Testis (tissue), 3 donors: ENCODE results near the gene SRPX2. TPM values are rescaled to one million over a fixed set of nuclear protein-coding genes. Genes with fewer than 3 reads are reported as not detected.

Experiments used
- DNase-seq: peaks from one replicate; pipeline ENCODE4 v3.0.0-alpha.2; 2019
- H3K27ac ChIP-seq, 2 donors: fragments of 200-600 bp; sonication (generic); one replicate each; pipeline ENCODE4 v1.5.1; 2019
- H3K27me3 ChIP-seq: fragments of 200-600 bp; sonication (generic); one replicate; pipeline ENCODE4 v1.5.1; 2019
- H3K36me3 ChIP-seq: fragments of 200-600 bp; sonication (generic); one replicate; pipeline ENCODE4 v1.5.1; 2017; ENCODE audit warnings: low read depth; ENCODE audit errors: missing control alignments
- H3K4me1 ChIP-seq: fragments of 200-600 bp; sonication (generic); one replicate; pipeline ENCODE4 v1.5.1; 2019
- H3K4me3 ChIP-seq, 2 donors: fragments of 200-600 bp; sonication (generic); one replicate each; pipeline ENCODE4 v1.5.1; 2017 to 2019
- H3K9me3 ChIP-seq: fragments of 200-600 bp; sonication (generic); one replicate; pipeline ENCODE4 v1.5.1; 2017
- POLR2A ChIP-seq: fragments of 450-650 bp; IDR thresholded peaks from one replicate; pipeline ENCODE4 v1.6.1; 2017; ENCODE audit warnings: antibody characterized with exemption, mild to moderate bottlenecking, moderate library complexity
- WGBS, 2 donors: methylation state at CpG; one replicate each; pipeline ENCODE4 v1.1.5; 2018; 5-methylcytosine and 5-hydroxymethylcytosine counted together
- intact Hi-C: fragments of 100-400 bp; cut with DNase I; formaldehyde crosslinking; loops from one replicate; pipeline ENCODE4 v1.15.1; 2023; ENCODE audit warnings: low total_unique reads
- polyA plus RNA-seq: library from polyadenylated mRNA; stranded (reverse); fragments of 350-450 nt; fragmentation: Illumina TruSeq; extraction: RNeasy Lipid Tissue Mini Kit (QIAGEN cat#74804); gene quantifications from one replicate; pipeline ENCODE4 v1.2.3, GENCODE V29; 2014; ENCODE audit warnings: low read depth, low replicate concordance; ENCODE audit not compliant: insufficient read depth
- total RNA-seq, 2 donors: library from RNA; depleted of rRNA; stranded (reverse); fragments of >200 nt; gene quantifications; one replicate each; pipeline ENCODE4 v1.2.3, GENCODE V29; 2016
- TF ChIP-seq, protein P1 (sequence below), 3 experiments: fragments of 450-650 bp in 2 of 3; fragments of 200-600 bp in 1 of 3; sonication (generic) in 1 of 3; IDR thresholded peaks; one replicate each; pipeline ENCODE4 v1.5.1; 2016 to 2019; ENCODE audit warnings: antibody characterized with exemption in 3 of 3, mild to moderate bottlenecking in 2 of 3, moderate library complexity in 1 of 3

Gene SRPX2
- total and polyA plus RNA-seq, 3 donors from 2014 or later, result 1.4 to 8.3 (median 5.0) TPM

DNA sequence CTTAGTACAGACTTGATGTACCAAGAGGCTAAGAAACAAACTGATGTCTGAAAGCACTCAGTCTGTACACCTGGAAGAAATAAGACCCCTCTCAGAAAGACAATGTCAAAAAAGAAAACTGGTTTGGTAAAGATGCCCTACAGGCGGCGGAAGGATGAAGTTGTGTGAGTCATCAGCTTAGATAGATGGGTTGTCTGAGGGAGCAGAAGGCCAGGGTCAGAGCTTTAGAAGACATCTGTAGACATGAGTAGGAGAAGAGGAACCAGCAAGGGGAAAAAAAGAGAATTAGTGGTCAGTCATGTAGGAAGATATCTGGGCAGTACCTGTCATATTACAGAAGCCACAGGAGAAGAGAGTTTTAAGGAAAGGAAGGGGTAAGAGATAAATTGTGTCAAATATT, 8.3 kb downstream of the SRPX2 start:
- H3K27me3 ChIP-seq, result no peaks in the 10 kb centered on the region
- no peak overlapping the region for H3K4me3 ChIP-seq
- DNase-seq, result no peak
- WGBS, 2 donors, result 71 to 97% methylated on average over 2 of the region's 2 CpGs
- H3K9me3 ChIP-seq, result no peaks in the 10 kb centered on the region
- TF ChIP-seq, protein P1, sequence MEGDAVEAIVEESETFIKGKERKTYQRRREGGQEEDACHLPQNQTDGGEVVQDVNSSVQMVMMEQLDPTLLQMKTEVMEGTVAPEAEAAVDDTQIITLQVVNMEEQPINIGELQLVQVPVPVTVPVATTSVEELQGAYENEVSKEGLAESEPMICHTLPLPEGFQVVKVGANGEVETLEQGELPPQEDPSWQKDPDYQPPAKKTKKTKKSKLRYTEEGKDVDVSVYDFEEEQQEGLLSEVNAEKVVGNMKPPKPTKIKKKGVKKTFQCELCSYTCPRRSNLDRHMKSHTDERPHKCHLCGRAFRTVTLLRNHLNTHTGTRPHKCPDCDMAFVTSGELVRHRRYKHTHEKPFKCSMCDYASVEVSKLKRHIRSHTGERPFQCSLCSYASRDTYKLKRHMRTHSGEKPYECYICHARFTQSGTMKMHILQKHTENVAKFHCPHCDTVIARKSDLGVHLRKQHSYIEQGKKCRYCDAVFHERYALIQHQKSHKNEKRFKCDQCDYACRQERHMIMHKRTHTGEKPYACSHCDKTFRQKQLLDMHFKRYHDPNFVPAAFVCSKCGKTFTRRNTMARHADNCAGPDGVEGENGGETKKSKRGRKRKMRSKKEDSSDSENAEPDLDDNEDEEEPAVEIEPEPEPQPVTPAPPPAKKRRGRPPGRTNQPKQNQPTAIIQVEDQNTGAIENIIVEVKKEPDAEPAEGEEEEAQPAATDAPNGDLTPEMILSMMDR (IDR thresholded peaks at IDR 0.05), result no peak
- no peak for TF ChIP-seq POLR2A
- H3K4me1 ChIP-seq, result no peaks in the 10 kb centered on the region
- no peaks in the 10 kb centered on the region for H3K36me3 ChIP-seq
- intact Hi-C loops, result no loop called here
- no peak overlapping the region for H3K27ac ChIP-seq

DNA sequence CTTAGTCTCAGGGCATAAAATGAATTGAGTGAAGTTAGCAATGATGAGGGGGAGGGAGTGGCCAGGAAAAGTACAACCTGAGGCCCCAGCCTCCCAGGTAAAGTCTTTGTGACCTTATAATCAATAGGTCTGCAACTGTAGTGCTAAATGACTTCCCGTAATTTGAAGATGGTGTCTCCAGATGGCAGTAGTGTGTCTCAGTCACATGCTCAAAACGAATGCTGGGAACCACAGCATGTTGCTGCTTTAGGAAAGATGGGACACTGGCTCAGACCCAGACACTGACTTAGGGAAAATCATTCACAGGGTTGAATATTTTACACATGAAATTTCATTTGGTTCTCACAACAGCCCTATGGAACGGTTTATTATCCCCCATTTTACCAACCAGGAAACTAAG, 10.3 kb downstream of the SRPX2 start:
- no peaks in the 10 kb centered on the region for H3K4me1 ChIP-seq
- 57 to 69% methylated on average over 3 of the region's 3 CpGs for WGBS, 2 donors
- TF ChIP-seq, protein P1 (IDR thresholded peaks at IDR 0.05), result no peak
- TF ChIP-seq POLR2A, result no peak
- H3K27ac ChIP-seq, result no peak overlapping the region
- no peaks in the 10 kb centered on the region for H3K27me3 ChIP-seq
- H3K4me3 ChIP-seq, result no peak overlapping the region
- intact Hi-C loops, result no loop called here
- no peaks in the 10 kb centered on the region for H3K36me3 ChIP-seq
- H3K9me3 ChIP-seq, result no peaks in the 10 kb centered on the region
- peak; percentile 23 for DNase-seq

DNA sequence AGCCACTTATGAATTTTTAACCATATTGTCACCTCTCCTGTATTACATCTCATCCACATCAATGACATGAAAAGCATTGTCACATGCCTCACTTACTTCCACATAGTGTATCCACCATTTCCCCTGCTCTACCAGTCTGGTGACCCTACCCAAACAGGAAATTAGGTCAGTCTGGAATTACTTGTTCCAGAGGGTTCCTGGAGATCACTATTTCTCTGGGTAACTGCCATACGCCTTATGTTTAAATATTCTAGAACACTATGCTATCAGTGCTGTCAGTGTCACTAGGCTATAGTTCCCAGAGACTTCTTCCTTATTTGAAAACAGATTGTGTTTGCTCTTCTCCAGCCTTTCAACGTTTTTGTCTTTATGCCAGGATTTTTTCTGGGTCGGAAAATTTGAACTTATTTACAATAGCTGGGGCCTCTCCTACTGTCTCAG, 15.0 kb downstream of the SRPX2 start:
- Histone ChIP-seq H3K4me1 (no peaks in the 10 kb centered on the region), H3K36me3 (no peaks in the 10 kb centered on the region), H3K9me3 (no peaks in the 10 kb centered on the region), H3K4me3 (no peak overlapping the region), H3K27me3 (no peaks in the 10 kb centered on the region), H3K27ac (no peak overlapping the region)
- intact Hi-C loops, result no loop called here
- 51 to 83% methylated on average over 3 of the region's 3 CpGs for WGBS, 2 donors
- no peak for TF ChIP-seq POLR2A
- TF ChIP-seq, protein P1 (IDR thresholded peaks at IDR 0.05), result no peak
- DNase-seq, result no peak

DNA sequence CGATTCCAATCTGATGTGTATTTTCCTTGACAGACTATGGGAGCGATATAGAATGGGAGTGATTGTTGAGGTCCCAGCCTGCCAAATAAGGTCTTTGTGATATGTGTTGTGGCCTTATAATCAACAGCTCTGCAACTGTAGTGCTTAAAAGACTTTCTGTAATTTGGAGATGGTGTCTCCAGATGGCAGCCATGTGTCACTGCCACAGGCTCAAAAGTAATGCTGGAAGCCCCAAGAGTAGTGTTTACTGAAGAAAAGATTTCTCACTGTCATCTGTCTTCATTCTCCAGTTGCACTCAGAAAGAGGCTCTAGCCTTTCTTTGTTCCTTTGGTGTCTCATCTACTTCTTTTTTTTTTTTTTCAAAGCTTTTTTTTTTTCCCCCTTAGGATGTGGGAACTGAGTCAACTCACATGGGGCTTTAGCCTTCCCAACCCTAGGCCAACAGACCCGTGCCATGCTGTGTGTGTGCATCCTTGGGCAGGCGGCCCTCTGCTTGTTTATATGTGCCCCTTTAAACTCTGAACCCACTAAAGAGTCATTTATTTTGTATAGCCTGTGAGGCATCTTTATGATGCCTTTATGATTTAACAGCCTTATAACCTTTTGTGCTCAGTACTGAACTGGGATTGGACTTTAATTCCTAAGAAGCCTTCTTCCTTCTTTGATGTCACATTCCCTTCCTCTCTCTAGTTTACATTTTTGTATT, 15.6 kb downstream of the SRPX2 start:
- DNase-seq, result no peak
- WGBS, 2 donors, result 82 to 87% methylated on average over 4 of the region's 4 CpGs
- Histone ChIP-seq H3K4me1 (no peaks in the 10 kb centered on the region), H3K36me3 (no peaks in the 10 kb centered on the region), H3K27me3 (no peaks in the 10 kb centered on the region), H3K9me3 (no peaks in the 10 kb centered on the region), H3K4me3 (no peak overlapping the region), H3K27ac (no peak overlapping the region)
- intact Hi-C loops, result no loop called here
- no peak for TF ChIP-seq POLR2A
- TF ChIP-seq, protein P1 (IDR thresholded peaks at IDR 0.05), result no peak

DNA sequence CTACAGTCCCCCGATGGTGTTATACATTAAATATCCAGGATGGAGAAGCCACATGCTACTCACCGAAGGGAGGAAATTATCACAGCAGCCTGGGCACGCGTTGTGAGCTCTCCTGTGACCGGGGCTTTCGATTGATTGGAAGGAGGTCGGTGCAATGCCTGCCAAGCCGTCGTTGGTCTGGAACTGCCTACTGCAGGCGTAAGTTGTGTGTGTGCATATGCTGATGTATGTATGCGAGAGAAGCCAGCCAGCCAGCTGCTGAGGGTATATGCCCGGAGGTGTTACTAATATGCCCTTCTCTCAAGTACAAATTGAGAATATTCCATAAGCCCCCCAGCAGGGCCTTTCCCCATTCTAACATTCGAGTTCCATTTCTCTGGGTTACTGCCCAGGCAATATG, 18.2 kb downstream of the SRPX2 start:
- no peak for DNase-seq
- intact Hi-C loops, result no loop called here
- H3K27me3 ChIP-seq, result no peaks in the 10 kb centered on the region
- no peaks in the 10 kb centered on the region for H3K9me3 ChIP-seq
- H3K4me1 ChIP-seq, result no peaks in the 10 kb centered on the region
- no peaks in the 10 kb centered on the region for H3K36me3 ChIP-seq
- no peak overlapping the region for H3K4me3 ChIP-seq
- WGBS, 2 donors, result 81 to 86% methylated on average over 13 of the region's 13 CpGs
- no peak for TF ChIP-seq POLR2A
- TF ChIP-seq, protein P1 (IDR thresholded peaks at IDR 0.05), result no peak
- H3K27ac ChIP-seq, result no peak overlapping the region
